Measurements from ENCODE around the gene KCNK3. TPM values are rescaled to one million over a fixed set of nuclear protein-coding genes. Genes with fewer than 3 reads are reported as not detected.

The KCNK3 gene
- total RNA-seq, 4 donors from 2014 or later: 1.6 to 7.7 (median 3.5) TPM

DNA sequence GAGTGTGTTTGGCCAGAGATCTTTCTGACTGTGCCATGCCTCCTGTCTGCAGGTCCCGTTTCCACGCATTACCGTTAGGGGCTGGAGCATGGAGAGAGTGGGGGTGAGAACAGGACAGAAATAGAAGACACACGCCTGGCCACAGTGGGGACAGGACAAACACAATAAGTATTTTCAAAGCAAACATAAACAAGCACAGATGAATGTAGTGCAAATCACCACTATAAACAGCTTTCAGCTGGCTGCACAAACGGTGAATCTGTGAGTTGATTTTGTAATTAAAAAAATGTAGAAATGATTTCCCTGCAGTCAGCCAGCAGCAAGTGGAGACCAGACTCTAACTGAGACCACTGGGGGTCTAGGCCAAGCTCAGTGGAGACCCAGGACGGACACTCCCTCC lies 6.8 kb downstream of the KCNK3 start:
- no peak for TF ChIP-seq CTCF (IDR thresholded peaks at IDR 0.05)
- no peak for DNase-seq (ENCODE audit: low spot score)
- no peak for ATAC-seq (ENCODE audit: low FRiP score)

GRCh38 chr2:26700078-26700477 lies 7.6 kb downstream of the KCNK3 start:
- DNase-seq (ENCODE audit: low spot score) (no peak), ATAC-seq (ENCODE audit: low FRiP score) (no peak)
- no peak for TF ChIP-seq CTCF (IDR thresholded peaks at IDR 0.05)

DNA sequence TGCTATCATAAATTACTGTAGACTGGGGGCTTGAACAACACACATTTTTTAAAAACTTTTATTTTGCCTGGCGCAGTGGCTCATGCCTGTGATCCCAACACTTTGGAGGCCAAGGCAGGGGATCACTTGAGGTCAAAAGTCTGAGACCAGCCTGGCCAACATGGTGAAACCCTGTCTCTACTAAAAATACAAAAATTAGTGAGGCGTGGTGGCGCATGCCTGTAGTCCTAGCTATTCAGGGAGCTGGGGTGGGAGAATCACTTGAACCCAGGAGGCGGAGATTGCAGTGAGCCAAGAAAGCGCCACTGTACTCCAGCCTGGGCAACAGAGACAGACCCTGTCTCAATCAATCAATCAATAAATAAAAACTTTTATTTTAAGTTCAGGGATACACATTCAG lies 9.1 kb downstream of the KCNK3 start:
- DNase-seq (ENCODE audit: low spot score) (no peak), ATAC-seq (ENCODE audit: low FRiP score) (no peak)

DNA sequence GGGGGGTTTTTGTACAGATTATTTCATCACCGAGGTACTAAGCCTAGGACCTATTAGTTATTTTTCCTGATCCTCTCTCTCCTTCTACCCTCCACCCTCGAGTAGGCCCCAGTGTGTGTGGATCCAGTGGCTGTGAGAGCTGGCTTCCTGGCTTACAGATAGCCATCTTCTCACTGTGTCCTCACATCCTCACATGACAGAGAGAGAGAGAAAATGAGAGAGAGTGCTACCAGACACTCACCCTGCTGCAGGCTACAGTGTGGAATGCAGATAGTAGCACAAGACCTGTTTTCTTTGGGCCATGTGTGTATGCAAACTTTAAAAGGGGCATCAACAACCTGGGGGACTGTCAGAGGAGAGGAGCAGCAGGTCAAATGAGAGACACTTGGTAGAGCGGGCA lies 9.5 kb downstream of the KCNK3 start:
- TF ChIP-seq CTCF (IDR thresholded peaks at IDR 0.05): no peak
- DNase-seq (ENCODE audit: low spot score) (no peak), ATAC-seq (ENCODE audit: low FRiP score) (no peak)

More for the DNA sequence above, 9.1 kb downstream of the KCNK3 start:
- no peak for TF ChIP-seq CTCF (IDR thresholded peaks at IDR 0.05)

DNA sequence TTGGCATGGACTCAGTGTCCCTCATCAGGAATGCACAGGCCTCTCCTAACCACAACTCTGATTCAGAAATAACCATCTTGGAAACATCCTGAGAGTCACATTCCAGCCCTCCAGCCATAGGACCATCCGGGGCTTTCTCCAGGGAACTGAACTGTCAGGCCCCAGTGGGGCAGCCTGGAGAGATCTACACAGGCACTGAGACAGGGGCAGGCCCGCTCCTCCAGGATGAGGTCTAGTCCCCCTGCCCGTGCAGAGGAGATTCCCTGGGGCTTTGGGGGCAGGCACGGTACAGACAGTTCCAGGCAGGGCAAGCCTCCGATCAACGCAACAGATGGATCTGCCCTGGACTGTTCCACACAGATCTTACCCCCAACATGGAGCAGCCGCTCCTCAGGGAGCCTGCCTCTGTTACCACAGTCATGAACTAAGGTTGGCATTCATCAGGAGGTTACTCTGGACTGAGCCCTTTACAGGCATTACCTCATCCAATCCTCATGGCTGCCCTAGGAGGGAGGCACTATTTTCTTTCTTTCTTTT lies 12.0 kb downstream of the KCNK3 start:
- ATAC-seq (ENCODE audit: low FRiP score) (no peak), DNase-seq (ENCODE audit: low spot score) (no peak)
- TF ChIP-seq CTCF (IDR thresholded peaks at IDR 0.05): no peak

DNA sequence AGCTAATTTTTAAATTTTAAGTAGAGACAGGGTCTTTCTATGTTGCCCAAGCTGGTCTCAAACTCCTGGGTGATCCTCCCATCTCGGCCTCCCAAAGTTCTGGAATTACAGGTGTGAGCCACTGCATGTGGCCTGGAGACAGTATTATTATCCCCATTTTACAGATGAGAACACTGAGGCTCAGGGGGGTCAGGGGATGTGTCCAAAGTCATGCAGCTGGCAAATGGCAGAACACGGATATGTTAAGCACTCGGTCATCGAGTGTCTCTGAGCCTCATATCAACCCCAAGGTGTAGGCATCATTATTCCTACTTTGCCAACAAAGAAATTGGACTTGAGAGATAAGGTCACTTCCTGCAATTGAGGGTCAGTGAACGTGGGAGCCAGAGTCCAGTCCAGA lies 12.6 kb downstream of the KCNK3 start:
- ATAC-seq (ENCODE audit: low FRiP score): no peak
- no peak for TF ChIP-seq CTCF (IDR thresholded peaks at IDR 0.05)
- DNase-seq (ENCODE audit: low spot score): no peak

- DNase-seq (ENCODE audit: low spot score) (no peak), ATAC-seq (ENCODE audit: low FRiP score) (no peak)
- TF ChIP-seq CTCF (IDR thresholded peaks at IDR 0.05): no peak
Measured at GRCh38 chr2:26706093-26706492, 13.6 kb downstream of the KCNK3 start.

Measured in omental fat pad (tissue), 4 donors.